Measurements from ENCODE around the gene ROR2.

Gene ROR2

GRCh38 chr9:91844701-91845291 is 105.2 kb downstream of the ROR2 start:
- in situ Hi-C loops (cut with HindIII; ENCODE audit: low sequenced_read_pairs): no loop called here

- in situ Hi-C loops (cut with HindIII; ENCODE audit: low sequenced_read_pairs): no loop called here
Measured at GRCh38 chr9:91844190-91844589, 105.8 kb downstream of the ROR2 start.

- in situ Hi-C loops (cut with HindIII; ENCODE audit: low sequenced_read_pairs): no loop called here
Measured at GRCh38 chr9:91843623-91844148, 106.3 kb downstream of the ROR2 start.

- in situ Hi-C loops (cut with HindIII; ENCODE audit: low sequenced_read_pairs): no loop called here
Measured at GRCh38 chr9:91843093-91843492, 106.9 kb downstream of the ROR2 start.

- in situ Hi-C loops (cut with HindIII; ENCODE audit: low sequenced_read_pairs): no loop called here
Measured at GRCh38 chr9:91842358-91843049, 107.5 kb downstream of the ROR2 start.

GRCh38 chr9:91841591-91841990 is 108.4 kb downstream of the ROR2 start:
- in situ Hi-C loops (cut with HindIII; ENCODE audit: low sequenced_read_pairs): no loop called here

GRCh38 chr9:91840882-91841281 is 109.1 kb downstream of the ROR2 start:
- in situ Hi-C loops (cut with HindIII; ENCODE audit: low sequenced_read_pairs): no loop called here

- in situ Hi-C loops (cut with HindIII; ENCODE audit: low sequenced_read_pairs): no loop called here
Measured at GRCh38 chr9:91840469-91840868, 109.6 kb downstream of the ROR2 start.

GRCh38 chr9:91839926-91840465 is 110.0 kb downstream of the ROR2 start:
- in situ Hi-C loops (cut with HindIII; ENCODE audit: low sequenced_read_pairs): no loop called here

GRCh38 chr9:91837981-91838731 is 111.9 kb downstream of the ROR2 start:
- in situ Hi-C loops (cut with HindIII; ENCODE audit: low sequenced_read_pairs): no loop called here

- in situ Hi-C loops (cut with HindIII; ENCODE audit: low sequenced_read_pairs): no loop called here
Measured at GRCh38 chr9:91836515-91836914, 113.5 kb downstream of the ROR2 start.

- in situ Hi-C loops (cut with HindIII; ENCODE audit: low sequenced_read_pairs): no loop called here
Measured at GRCh38 chr9:91835632-91836031, 114.4 kb downstream of the ROR2 start.

GRCh38 chr9:91835216-91835615 is 114.8 kb downstream of the ROR2 start:
- in situ Hi-C loops (cut with HindIII; ENCODE audit: low sequenced_read_pairs): no loop called here

- in situ Hi-C loops (cut with HindIII; ENCODE audit: low sequenced_read_pairs): no loop called here
Measured at GRCh38 chr9:91834740-91835139, 115.3 kb downstream of the ROR2 start.

- in situ Hi-C loops (cut with HindIII; ENCODE audit: low sequenced_read_pairs): no loop called here
Measured at GRCh38 chr9:91833878-91834255, 116.2 kb downstream of the ROR2 start.

- in situ Hi-C loops (cut with HindIII; ENCODE audit: low sequenced_read_pairs): no loop called here
Measured at GRCh38 chr9:91833096-91833877, 116.7 kb downstream of the ROR2 start.

GRCh38 chr9:91832322-91832721 is 117.7 kb downstream of the ROR2 start:
- in situ Hi-C loops (cut with HindIII; ENCODE audit: low sequenced_read_pairs): no loop called here

- in situ Hi-C loops (cut with HindIII; ENCODE audit: low sequenced_read_pairs): no loop called here
Measured at GRCh38 chr9:91825866-91826265, 124.2 kb downstream of the ROR2 start.

- in situ Hi-C loops (cut with HindIII; ENCODE audit: low sequenced_read_pairs): no loop called here
Measured at GRCh38 chr9:91825422-91825821, 124.6 kb downstream of the ROR2 start.

GRCh38 chr9:91824601-91825305 is 125.3 kb downstream of the ROR2 start:
- in situ Hi-C loops (cut with HindIII; ENCODE audit: low sequenced_read_pairs): no loop called here
